Measurements from ENCODE around the gene SNORC.

The SNORC gene

DNA sequence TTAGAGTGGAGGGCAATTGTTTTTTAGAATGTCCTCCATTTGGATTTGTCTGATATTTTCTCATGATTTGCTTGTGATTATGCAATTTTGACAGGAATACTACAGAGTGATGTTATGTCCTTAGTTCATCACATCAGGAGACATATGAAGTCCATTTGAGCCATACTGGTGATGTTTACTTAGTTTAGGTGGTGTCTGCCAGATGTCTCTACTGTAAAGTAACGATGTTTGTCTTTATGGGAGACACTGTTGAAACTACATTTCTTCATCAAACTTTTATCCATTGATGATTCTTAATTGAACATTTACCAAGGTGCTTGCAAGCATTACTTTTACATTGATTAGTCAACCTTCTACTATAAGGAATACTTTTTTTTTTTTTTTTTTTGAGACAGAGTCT lies 4.9 kb upstream of the SNORC start:
- Histone ChIP-seq H3K27ac (replicated peaks; ENCODE audit: low read length) (no peak overlapping the region), H3K9ac (ENCODE audit: low read depth, low read length, poor library complexity) (no peak overlapping the region), H3K36me3 (replicated peaks in 1 of 2; ENCODE audit: control insufficient read depth in 2 of 2, insufficient read depth in 2 of 2, low read length in 2 of 2) (peaks cover 9 to 15% of the 10 kb centered on the region in 2 donors), H3K9me3 (replicated peaks in 1 of 2; ENCODE audit: control insufficient read depth in 2 of 2, insufficient read depth in 1 of 2, low read depth in 1 of 2, low read length in 2 of 2) (no peaks in the 10 kb centered on the region), H3K4me3 (ENCODE audit: low read length in 2 of 2) (no peak overlapping the region), H3K4me1 (ENCODE audit: control insufficient read depth in 2 of 2, insufficient read depth in 1 of 2, low read depth in 1 of 2, low read length in 2 of 2) (peaks cover 0 to 2% of the 10 kb centered on the region in 2 donors), H3K27me3 (ENCODE audit: control insufficient read depth in 3 of 3, insufficient read depth in 3 of 3, low read depth in 1 of 3, low read length in 3 of 3) (no peaks in the 10 kb centered on the region), H3K23ac (ENCODE audit: low read depth, low read length, poor library complexity) (no peak overlapping the region), H2BK15ac (ENCODE audit: low read length) (no peak overlapping the region), H2AK5ac (ENCODE audit: low read depth, low read length) (no peak overlapping the region), H2BK5ac (ENCODE audit: low read length) (no peak overlapping the region), H2BK120ac (ENCODE audit: low read depth, low read length) (no peak overlapping the region), H3K79me1 (ENCODE audit: low read depth, low read length) (no peaks in the 10 kb centered on the region), H3K4ac (ENCODE audit: low read length) (no peak overlapping the region), H4K8ac (ENCODE audit: low read depth, low read length) (no peak overlapping the region), H4K91ac (ENCODE audit: low read depth, low read length, poor library complexity) (no peak overlapping the region), H2BK12ac (ENCODE audit: low read length) (no peak overlapping the region), H3K4me2 (ENCODE audit: insufficient read depth, low read length, poor library complexity, severe bottlenecking) (no peak overlapping the region), H2AFZ (ENCODE audit: low read length) (no peak overlapping the region), H3K18ac (ENCODE audit: low read length) (no peak overlapping the region), H3K14ac (ENCODE audit: low read length) (no peak overlapping the region)
- no peak for DNase-seq (ENCODE audit: low spot score)
- WGBS, 2 donors (ENCODE audit: extremely low coverage in 2 of 2, insufficient read length in 2 of 2, insufficient replicate concordance in 1 of 2), result no CpG with 5 or more reads among the region's 1 CpG

GRCh38 chr2:232866104-232866503 lies 4.0 kb upstream of the SNORC start:
- Histone ChIP-seq H3K36me3 (replicated peaks in 1 of 2; ENCODE audit: control insufficient read depth in 2 of 2, insufficient read depth in 2 of 2, low read length in 2 of 2) (peaks cover 4 to 7% of the 10 kb centered on the region in 2 donors), H3K14ac (ENCODE audit: low read length) (no peak overlapping the region), H3K18ac (ENCODE audit: low read length) (no peak overlapping the region), H3K4ac (ENCODE audit: low read length) (no peak overlapping the region), H3K9ac (ENCODE audit: low read depth, low read length, poor library complexity) (no peak overlapping the region), H3K4me2 (ENCODE audit: insufficient read depth, low read length, poor library complexity, severe bottlenecking) (no peak overlapping the region), H4K8ac (ENCODE audit: low read depth, low read length) (no peak overlapping the region), H3K23ac (ENCODE audit: low read depth, low read length, poor library complexity) (no peak overlapping the region), H3K4me1 (ENCODE audit: control insufficient read depth in 2 of 2, insufficient read depth in 1 of 2, low read depth in 1 of 2, low read length in 2 of 2) (no peaks in the 10 kb centered on the region), H3K9me3 (replicated peaks in 1 of 2; ENCODE audit: control insufficient read depth in 2 of 2, insufficient read depth in 1 of 2, low read depth in 1 of 2, low read length in 2 of 2) (no peaks in the 10 kb centered on the region), H3K27ac (replicated peaks; ENCODE audit: low read length) (no peak overlapping the region), H2AFZ (ENCODE audit: low read length) (no peak overlapping the region), H3K27me3 (ENCODE audit: control insufficient read depth in 3 of 3, insufficient read depth in 3 of 3, low read depth in 1 of 3, low read length in 3 of 3) (no peaks in the 10 kb centered on the region), H2AK5ac (ENCODE audit: low read depth, low read length) (no peak overlapping the region), H3K4me3 (ENCODE audit: low read length in 2 of 2) (no peak overlapping the region), H4K91ac (ENCODE audit: low read depth, low read length, poor library complexity) (no peak overlapping the region), H2BK120ac (ENCODE audit: low read depth, low read length) (no peak overlapping the region), H2BK5ac (ENCODE audit: low read length) (no peak overlapping the region), H3K79me1 (ENCODE audit: low read depth, low read length) (no peaks in the 10 kb centered on the region), H2BK12ac (ENCODE audit: low read length) (no peak overlapping the region), H2BK15ac (ENCODE audit: low read length) (no peak overlapping the region)
- DNase-seq (ENCODE audit: low spot score), result no peak
- no CpG with 5 or more reads among the region's 4 CpGs for WGBS, 2 donors (ENCODE audit: extremely low coverage in 2 of 2, insufficient read length in 2 of 2, insufficient replicate concordance in 1 of 2)

- no peak overlapping the region for H2BK5ac ChIP-seq (ENCODE audit: low read length)
- no peak overlapping the region for H3K4ac ChIP-seq (ENCODE audit: low read length)
- H4K8ac ChIP-seq (ENCODE audit: low read depth, low read length), result no peak overlapping the region
- no peaks in the 10 kb centered on the region for H3K9me3 ChIP-seq (replicated peaks in 1 of 2; ENCODE audit: control insufficient read depth in 2 of 2, insufficient read depth in 1 of 2, low read depth in 1 of 2, low read length in 2 of 2)
- no peak overlapping the region for H4K91ac ChIP-seq (ENCODE audit: low read depth, low read length, poor library complexity)
- no peak overlapping the region for H3K27ac ChIP-seq (replicated peaks; ENCODE audit: low read length)
- no CpG with 5 or more reads among the region's 15 CpGs for WGBS, 2 donors (ENCODE audit: extremely low coverage in 2 of 2, insufficient read length in 2 of 2, insufficient replicate concordance in 1 of 2)
- no peak overlapping the region for H3K4me3 ChIP-seq (ENCODE audit: low read length in 2 of 2)
- H2BK12ac ChIP-seq (ENCODE audit: low read length), result no peak overlapping the region
- H3K4me2 ChIP-seq (ENCODE audit: insufficient read depth, low read length, poor library complexity, severe bottlenecking), result no peak overlapping the region
- H3K27me3 ChIP-seq (ENCODE audit: control insufficient read depth in 3 of 3, insufficient read depth in 3 of 3, low read depth in 1 of 3, low read length in 3 of 3), result no peaks in the 10 kb centered on the region
- peak overlapping the region; percentile 24 for H3K9ac ChIP-seq (ENCODE audit: low read depth, low read length, poor library complexity)
- H2AK5ac ChIP-seq (ENCODE audit: low read depth, low read length), result no peak overlapping the region
- H2AFZ ChIP-seq (ENCODE audit: low read length), result no peak overlapping the region
- no peak overlapping the region for H3K14ac ChIP-seq (ENCODE audit: low read length)
- no peak overlapping the region for H2BK120ac ChIP-seq (ENCODE audit: low read depth, low read length)
- H3K18ac ChIP-seq (ENCODE audit: low read length), result no peak overlapping the region
- H3K79me1 ChIP-seq (ENCODE audit: low read depth, low read length), result no peaks in the 10 kb centered on the region
- DNase-seq (ENCODE audit: low spot score), result no peak
- H2BK15ac ChIP-seq (ENCODE audit: low read length), result no peak overlapping the region
- no peaks in the 10 kb centered on the region for H3K36me3 ChIP-seq (replicated peaks in 1 of 2; ENCODE audit: control insufficient read depth in 2 of 2, insufficient read depth in 2 of 2, low read length in 2 of 2)
- H3K4me1 ChIP-seq (ENCODE audit: control insufficient read depth in 2 of 2, insufficient read depth in 1 of 2, low read depth in 1 of 2, low read length in 2 of 2), result peaks cover 2 to 4% of the 10 kb centered on the region in 2 donors
- peak overlapping the region; percentile 25 for H3K23ac ChIP-seq (ENCODE audit: low read depth, low read length, poor library complexity)
These were observed 686 bp upstream of the SNORC start for GRCh38 chr2:232869138-232870017.

GRCh38 chr2:232870766-232871371 lies 805 bp downstream of the SNORC start:
- H2BK12ac ChIP-seq (ENCODE audit: low read length), result no peak overlapping the region
- H3K23ac ChIP-seq (ENCODE audit: low read depth, low read length, poor library complexity), result no peak overlapping the region
- peaks cover 2 to 4% of the 10 kb centered on the region in 2 donors for H3K4me1 ChIP-seq (ENCODE audit: control insufficient read depth in 2 of 2, insufficient read depth in 1 of 2, low read depth in 1 of 2, low read length in 2 of 2)
- H3K4me3 ChIP-seq (ENCODE audit: low read length in 2 of 2), result no peak overlapping the region
- H3K27ac ChIP-seq (replicated peaks; ENCODE audit: low read length), result no peak overlapping the region
- H3K9ac ChIP-seq (ENCODE audit: low read depth, low read length, poor library complexity), result peak overlapping the region; percentile 1
- H3K9me3 ChIP-seq (replicated peaks in 1 of 2; ENCODE audit: control insufficient read depth in 2 of 2, insufficient read depth in 1 of 2, low read depth in 1 of 2, low read length in 2 of 2), result no peaks in the 10 kb centered on the region
- no peak overlapping the region for H3K4me2 ChIP-seq (ENCODE audit: insufficient read depth, low read length, poor library complexity, severe bottlenecking)
- no peak for DNase-seq (ENCODE audit: low spot score)
- H4K8ac ChIP-seq (ENCODE audit: low read depth, low read length), result no peak overlapping the region
- no peak overlapping the region for H3K18ac ChIP-seq (ENCODE audit: low read length)
- no peak overlapping the region for H3K4ac ChIP-seq (ENCODE audit: low read length)
- H2AFZ ChIP-seq (ENCODE audit: low read length), result no peak overlapping the region
- H3K79me1 ChIP-seq (ENCODE audit: low read depth, low read length), result no peaks in the 10 kb centered on the region
- no peaks in the 10 kb centered on the region for H3K36me3 ChIP-seq (replicated peaks in 1 of 2; ENCODE audit: control insufficient read depth in 2 of 2, insufficient read depth in 2 of 2, low read length in 2 of 2)
- no peak overlapping the region for H4K91ac ChIP-seq (ENCODE audit: low read depth, low read length, poor library complexity)
- H3K27me3 ChIP-seq (ENCODE audit: control insufficient read depth in 3 of 3, insufficient read depth in 3 of 3, low read depth in 1 of 3, low read length in 3 of 3), result peaks cover 0 to 3% (median 0%) of the 10 kb centered on the region in 3 experiments
- H2BK15ac ChIP-seq (ENCODE audit: low read length), result no peak overlapping the region
- H3K14ac ChIP-seq (ENCODE audit: low read length), result no peak overlapping the region
- H2BK120ac ChIP-seq (ENCODE audit: low read depth, low read length), result no peak overlapping the region
- no peak overlapping the region for H2AK5ac ChIP-seq (ENCODE audit: low read depth, low read length)
- no peak overlapping the region for H2BK5ac ChIP-seq (ENCODE audit: low read length)
- no CpG with 5 or more reads among the region's 17 CpGs for WGBS, 2 donors (ENCODE audit: extremely low coverage in 2 of 2, insufficient read length in 2 of 2, insufficient replicate concordance in 1 of 2)

All from neuronal stem cell (in vitro differentiated cells).